Hepatocyte (in vitro differentiated cells): ENCODE measurements around the gene CXCL16. TPM values are rescaled to one million over a fixed set of nuclear protein-coding genes. Genes with fewer than 3 reads are reported as not detected.
A peak's percentile ranks its signal among the peaks of the same experiment; 100 is the strongest.

Experiments
- DNase-seq: peaks from one replicate; pipeline ENCODE4 v3.0.0-alpha.2; 2016; ENCODE audit warnings: low spot score
- H2AFZ ChIP-seq: fragments of 200-600 bp; sonication (generic); 2 replicates; pipeline ENCODE4 v1.6.0; 2016; ENCODE audit warnings: antibody characterized with exemption, mild to moderate bottlenecking
- H3K27ac ChIP-seq: fragments of 200-600 bp; sonication (generic); 2 replicates; pipeline ENCODE4 v1.5.1; 2016; ENCODE audit warnings: mild to moderate bottlenecking
- H3K27me3 ChIP-seq: fragments of 200-600 bp; sonication (generic); 2 replicates; pipeline ENCODE4 v1.6.1; 2016
- H3K36me3 ChIP-seq: fragments of 200-600 bp; sonication (generic); replicated peaks from 2 replicates; pipeline ENCODE4 v1.5.1; 2016; ENCODE audit warnings: low read depth; ENCODE audit not compliant: insufficient read depth
- H3K4me1 ChIP-seq: fragments of 200-600 bp; sonication (generic); 2 replicates; pipeline ENCODE4 v1.5.1; 2016; ENCODE audit warnings: mild to moderate bottlenecking, moderate library complexity; ENCODE audit not compliant: insufficient read depth
- H3K4me2 ChIP-seq: fragments of 200-600 bp; sonication (generic); 2 replicates; pipeline ENCODE4 v1.6.0; 2016
- H3K4me3 ChIP-seq: fragments of 200-600 bp; sonication (generic); 2 replicates; pipeline ENCODE4 v1.5.1; 2016; ENCODE audit warnings: mild to moderate bottlenecking
- H3K79me2 ChIP-seq: fragments of 200-600 bp; sonication (generic); 2 replicates; pipeline ENCODE4 v1.6.0; 2017; ENCODE audit warnings: mild to moderate bottlenecking
- H3K9me2 ChIP-seq: fragments of 200-600 bp; sonication (generic); replicated peaks from 2 replicates; pipeline ENCODE4 v1.6.0; 2017; ENCODE audit warnings: mild to moderate bottlenecking; ENCODE audit not compliant: insufficient read depth
- H3K9me3 ChIP-seq: fragments of 200-600 bp; sonication (generic); 2 replicates; pipeline ENCODE4 v1.5.1; 2016; ENCODE audit warnings: low read depth, mild to moderate bottlenecking
- H4K20me1 ChIP-seq: fragments of 200-600 bp; sonication (generic); 2 replicates; pipeline ENCODE4 v1.6.0; 2016; ENCODE audit warnings: mild to moderate bottlenecking; ENCODE audit not compliant: insufficient read depth, poor library complexity, severe bottlenecking
- EZH2 ChIP-seq: fragments of 200-600 bp; sonication (generic); IDR thresholded peaks from 2 replicates; pipeline ENCODE4 v1.6.1; 2016; ENCODE audit warnings: antibody characterized with exemption, mild to moderate bottlenecking, borderline replicate concordance
- EZH2phosphoT487 ChIP-seq: fragments of 200-600 bp; sonication (generic); IDR thresholded peaks from one replicate; pipeline ENCODE4 v1.6.1; 2018; ENCODE audit warnings: antibody characterized with exemption, mild to moderate bottlenecking, low read depth, moderate library complexity; ENCODE audit not compliant: unreplicated experiment, severe bottlenecking
- WGBS: methylation state at CpG from one replicate; pipeline ENCODE4 v1.1.6; 2016; ENCODE audit warnings: low lambda C conversion rate; ENCODE audit errors: missing lambda C conversion rate; 5-methylcytosine and 5-hydroxymethylcytosine counted together
- polyA plus RNA-seq: library from polyadenylated mRNA; unstranded; fragments of >200 nt; fragmentation: Nextera tagmentation; extraction: Ambion mirVana; gene quantifications from 2 replicates; pipeline ENCODE4 v1.2.1, GENCODE V29; 2016
- total RNA-seq: library from RNA; depleted of rRNA; stranded (reverse); fragments of >200 nt; gene quantifications from 2 replicates; pipeline ENCODE4 v1.2.3, GENCODE V29; 2014
- TF ChIP-seq, protein P1 (sequence below): fragments of 200-600 bp; sonication (generic); IDR thresholded peaks from 2 replicates; pipeline ENCODE4 v1.5.1; 2016; ENCODE audit warnings: antibody characterized with exemption, mild to moderate bottlenecking; ENCODE audit not compliant: poor library complexity

The CXCL16 gene
- total and polyA plus RNA-seq, 2 experiments from 2014 or later: 39.9 to 82.5 TPM

DNA sequence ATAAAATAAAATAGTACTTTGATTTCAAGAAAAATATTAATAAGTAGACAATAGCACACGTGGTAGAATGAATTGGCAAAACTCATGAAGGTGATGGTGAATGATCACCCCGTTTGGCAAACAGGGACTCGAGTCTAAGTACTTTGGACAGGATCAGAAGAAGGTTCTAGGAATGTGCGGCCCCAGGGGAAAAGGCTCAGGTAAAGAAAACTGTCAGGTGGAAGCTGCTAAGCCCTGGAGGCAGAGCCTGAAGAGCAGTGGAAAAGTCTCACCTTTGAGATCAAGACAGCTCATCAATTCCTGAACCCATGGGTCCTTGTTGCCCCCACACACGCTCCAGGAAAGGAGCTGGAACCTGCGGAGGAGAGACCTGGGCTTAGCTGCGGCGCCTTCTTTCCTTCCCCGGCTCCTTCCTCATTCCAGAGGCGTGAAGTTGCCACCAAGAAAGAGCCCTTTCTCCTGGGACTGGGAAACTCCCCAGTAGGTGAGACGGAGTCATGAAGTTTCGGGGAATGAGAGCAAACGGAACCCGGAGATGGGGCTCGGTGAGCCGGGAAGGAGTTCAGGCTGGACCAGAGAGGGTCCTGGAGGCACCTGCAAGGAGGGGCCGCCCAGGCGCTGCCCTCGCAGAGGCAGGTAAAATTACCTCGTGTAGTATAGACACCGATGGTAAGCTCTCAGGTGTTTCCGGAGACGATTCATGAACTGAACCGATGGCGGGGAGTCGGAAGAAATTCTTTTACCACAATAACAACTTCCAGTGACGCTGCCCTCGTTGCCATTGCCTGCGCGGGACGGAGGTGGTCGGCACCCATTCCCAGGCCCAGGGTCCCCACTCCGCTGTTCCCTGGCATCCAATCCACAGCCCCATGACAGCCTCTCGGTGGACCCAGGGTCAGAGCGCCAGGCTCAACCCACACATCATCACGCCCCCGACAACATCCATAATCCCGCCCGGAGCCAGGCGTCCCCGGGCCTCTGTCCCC is 1.3 kb downstream of the CXCL16 start:
- H3K4me2 ChIP-seq: peak overlapping the region; percentile 98
- H3K9me2 ChIP-seq: no peaks in the 10 kb centered on the region
- DNase-seq: peak; percentile 71
- 15% methylated on average over 38 of the region's 41 CpGs for WGBS
- H3K27me3 ChIP-seq: peaks cover 12% of the 10 kb centered on the region
- no peak for TF ChIP-seq EZH2phosphoT487
- H3K9me3 ChIP-seq: no peaks in the 10 kb centered on the region
- H3K36me3 ChIP-seq: no peaks in the 10 kb centered on the region
- peak overlapping the region; percentile 92 for H3K27ac ChIP-seq
- no peaks in the 10 kb centered on the region for H3K79me2 ChIP-seq
- peaks cover 5% of the 10 kb centered on the region for H3K4me1 ChIP-seq
- peak overlapping the region; percentile 91 for H2AFZ ChIP-seq
- H3K4me3 ChIP-seq: peak overlapping the region; percentile 91
- no peaks in the 10 kb centered on the region for H4K20me1 ChIP-seq

- Histone ChIP-seq H3K4me2 (no peak overlapping the region), H3K4me1 (peaks cover 5% of the 10 kb centered on the region), H3K27me3 (peaks cover 12% of the 10 kb centered on the region), H3K79me2 (peaks cover 5% of the 10 kb centered on the region), H3K9me2 (no peaks in the 10 kb centered on the region), H3K27ac (peak overlapping the region; percentile 49), H3K9me3 (no peaks in the 10 kb centered on the region), H2AFZ (no peak overlapping the region), H4K20me1 (no peaks in the 10 kb centered on the region), H3K36me3 (no peaks in the 10 kb centered on the region), H3K4me3 (no peak overlapping the region)
- TF ChIP-seq, protein P1, sequence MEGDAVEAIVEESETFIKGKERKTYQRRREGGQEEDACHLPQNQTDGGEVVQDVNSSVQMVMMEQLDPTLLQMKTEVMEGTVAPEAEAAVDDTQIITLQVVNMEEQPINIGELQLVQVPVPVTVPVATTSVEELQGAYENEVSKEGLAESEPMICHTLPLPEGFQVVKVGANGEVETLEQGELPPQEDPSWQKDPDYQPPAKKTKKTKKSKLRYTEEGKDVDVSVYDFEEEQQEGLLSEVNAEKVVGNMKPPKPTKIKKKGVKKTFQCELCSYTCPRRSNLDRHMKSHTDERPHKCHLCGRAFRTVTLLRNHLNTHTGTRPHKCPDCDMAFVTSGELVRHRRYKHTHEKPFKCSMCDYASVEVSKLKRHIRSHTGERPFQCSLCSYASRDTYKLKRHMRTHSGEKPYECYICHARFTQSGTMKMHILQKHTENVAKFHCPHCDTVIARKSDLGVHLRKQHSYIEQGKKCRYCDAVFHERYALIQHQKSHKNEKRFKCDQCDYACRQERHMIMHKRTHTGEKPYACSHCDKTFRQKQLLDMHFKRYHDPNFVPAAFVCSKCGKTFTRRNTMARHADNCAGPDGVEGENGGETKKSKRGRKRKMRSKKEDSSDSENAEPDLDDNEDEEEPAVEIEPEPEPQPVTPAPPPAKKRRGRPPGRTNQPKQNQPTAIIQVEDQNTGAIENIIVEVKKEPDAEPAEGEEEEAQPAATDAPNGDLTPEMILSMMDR: no peak
- TF ChIP-seq EZH2phosphoT487 (no peak), EZH2 (no peak)
- WGBS: 69% methylated on average over 9 of the region's 9 CpGs
- no peak for DNase-seq
Measured at GRCh38 chr17:4735876-4736651, 3.7 kb downstream of the CXCL16 start.

GRCh38 chr17:4734857-4735475 is 4.8 kb downstream of the CXCL16 start:
- peaks cover 5% of the 10 kb centered on the region for H3K79me2 ChIP-seq
- peak; percentile 16 for DNase-seq
- H3K36me3 ChIP-seq: no peaks in the 10 kb centered on the region
- no peak overlapping the region for H3K27ac ChIP-seq
- peaks cover 4% of the 10 kb centered on the region for H3K27me3 ChIP-seq
- TF ChIP-seq EZH2phosphoT487: no peak
- no peak for TF ChIP-seq EZH2
- TF ChIP-seq, protein P1: no peak
- no peaks in the 10 kb centered on the region for H4K20me1 ChIP-seq
- H3K9me3 ChIP-seq: no peaks in the 10 kb centered on the region
- H3K9me2 ChIP-seq: no peaks in the 10 kb centered on the region
- H3K4me3 ChIP-seq: no peak overlapping the region
- H2AFZ ChIP-seq: no peak overlapping the region
- no peak overlapping the region for H3K4me2 ChIP-seq
- WGBS: 82% methylated on average over 8 of the region's 8 CpGs
- peaks cover 5% of the 10 kb centered on the region for H3K4me1 ChIP-seq
